ENCODE data around the gene CTNNA3.
"Not testable (repeated sequence)": the region's sequence is repeated elsewhere in the genome, so short reads cannot be mapped to it uniquely, and the experiment has no call there.

The CTNNA3 gene

GRCh38 chr10:67599597-67599996, 96.4 kb downstream of the CTNNA3 start:
- no peak for DNase-seq

GRCh38 chr10:67596641-67597040, 99.4 kb downstream of the CTNNA3 start:
- no peak for DNase-seq

- DNase-seq = no peak
Observed at GRCh38 chr10:67587771-67588170, 108.2 kb downstream of the CTNNA3 start.

GRCh38 chr10:67575532-67575931, 120.5 kb downstream of the CTNNA3 start:
- DNase-seq = no peak

- DNase-seq = no peak
Observed at GRCh38 chr10:67573484-67573883, 122.5 kb downstream of the CTNNA3 start.

- DNase-seq = no peak
Observed at GRCh38 chr10:67571503-67571902, 124.5 kb downstream of the CTNNA3 start.

GRCh38 chr10:67558311-67558710, 137.7 kb downstream of the CTNNA3 start:
- DNase-seq = not testable (repeated sequence)

- no peak for DNase-seq
Observed at GRCh38 chr10:67553254-67553653, 142.7 kb downstream of the CTNNA3 start.

- DNase-seq = no peak
Observed at GRCh38 chr10:67550838-67551402, 145.1 kb downstream of the CTNNA3 start.

GRCh38 chr10:67550046-67550445, 145.9 kb downstream of the CTNNA3 start:
- no peak for DNase-seq

- DNase-seq = no peak
Observed at GRCh38 chr10:67549390-67549789, 146.6 kb downstream of the CTNNA3 start.

GRCh38 chr10:67541411-67541810, 154.6 kb downstream of the CTNNA3 start:
- DNase-seq = no peak

- DNase-seq = no peak
Observed at GRCh38 chr10:67539312-67539711, 156.7 kb downstream of the CTNNA3 start.

GRCh38 chr10:67537906-67538305, 158.1 kb downstream of the CTNNA3 start:
- DNase-seq = no peak

GRCh38 chr10:67533376-67533775, 162.6 kb downstream of the CTNNA3 start:
- DNase-seq = no peak

GRCh38 chr10:67530990-67531389, 165.0 kb downstream of the CTNNA3 start:
- not testable (repeated sequence) for DNase-seq

- no peak for DNase-seq
Observed at GRCh38 chr10:67527351-67527750, 168.6 kb downstream of the CTNNA3 start.

GRCh38 chr10:67521546-67521945, 174.4 kb downstream of the CTNNA3 start:
- DNase-seq = no peak

- peak; percentile 68 for DNase-seq
Observed at GRCh38 chr10:67520924-67521520, 175.0 kb downstream of the CTNNA3 start.

GRCh38 chr10:67519434-67519833, 176.6 kb downstream of the CTNNA3 start:
- no peak for DNase-seq

- no peak for DNase-seq
Observed at GRCh38 chr10:67518756-67519155, 177.2 kb downstream of the CTNNA3 start.

GRCh38 chr10:67518043-67518442, 178.0 kb downstream of the CTNNA3 start:
- DNase-seq = no peak

GRCh38 chr10:67506757-67507091, 189.3 kb downstream of the CTNNA3 start:
- DNase-seq = no peak

GRCh38 chr10:67506083-67506756, 189.8 kb downstream of the CTNNA3 start:
- DNase-seq = no peak

All from femur (tissue), 1 donor.